H9 (cell line): ENCODE results near the gene FHL3. TPM values are rescaled to one million over a fixed set of nuclear protein-coding genes. Genes with fewer than 3 reads are reported as not detected.

Experiments used
- DNase-seq: peaks from one replicate; pipeline ENCODE4 v3.0.0-alpha.2; 2017
- H2AFZ ChIP-seq: one replicate; pipeline ENCODE4 v1.6.1; 2013; ENCODE audit warnings: mild to moderate bottlenecking, low read length, control low read depth, moderate library complexity
- H2AK5ac ChIP-seq: 2 replicates; pipeline ENCODE4 v1.6.1; 2013; ENCODE audit warnings: low read length, control low read depth, mixed read lengths; ENCODE audit not compliant: insufficient read length
- H2BK120ac ChIP-seq: one replicate; pipeline ENCODE4 v1.6.1; 2013; ENCODE audit warnings: low read depth, mild to moderate bottlenecking, low read length, control low read depth, inconsistent platforms; ENCODE audit not compliant: poor library complexity, severe bottlenecking
- H2BK12ac ChIP-seq: 2 replicates; pipeline ENCODE4 v1.6.1; 2013; ENCODE audit warnings: low read length, control low read depth, mixed read lengths, low read depth; ENCODE audit not compliant: insufficient read length
- H2BK15ac ChIP-seq: 2 replicates; pipeline ENCODE4 v1.6.1; 2013; ENCODE audit warnings: low read depth, low read length, control low read depth
- H2BK20ac ChIP-seq: one replicate; pipeline ENCODE4 v1.6.1; 2013; ENCODE audit warnings: low read depth, mild to moderate bottlenecking, low read length, control low read depth, inconsistent platforms; ENCODE audit not compliant: poor library complexity, severe bottlenecking
- H2BK5ac ChIP-seq: 2 replicates; pipeline ENCODE4 v1.6.1; 2013; ENCODE audit warnings: low read length, control low read depth, mixed read lengths; ENCODE audit not compliant: insufficient read length
- H3K14ac ChIP-seq: 2 replicates; pipeline ENCODE4 v1.6.1; 2013; ENCODE audit warnings: low read length, control low read depth; ENCODE audit not compliant: insufficient read depth
- H3K18ac ChIP-seq: 2 replicates; pipeline ENCODE4 v1.6.1; 2013; ENCODE audit warnings: low read depth, mild to moderate bottlenecking, mixed read lengths, low read length, control low read depth; ENCODE audit not compliant: insufficient read length
- H3K23ac ChIP-seq: 2 replicates; pipeline ENCODE4 v1.6.1; 2013; ENCODE audit warnings: low read length, control low read depth, mixed read lengths, low read depth; ENCODE audit not compliant: insufficient read length
- H3K23me2 ChIP-seq: 2 replicates; pipeline ENCODE4 v1.6.1; 2013; ENCODE audit warnings: low read depth, mild to moderate bottlenecking, mixed read lengths, low read length, control low read depth; ENCODE audit not compliant: insufficient read length, poor library complexity, severe bottlenecking
- H3K27ac ChIP-seq: 2 replicates; pipeline ENCODE4 v1.5.1; 2013; ENCODE audit warnings: low read length, control low read depth, mixed read lengths, low read depth; ENCODE audit not compliant: insufficient read length
- H3K27me3 ChIP-seq: 2 replicates; pipeline ENCODE4 v1.6.1; 2013; ENCODE audit warnings: low read length, control low read depth, inconsistent platforms; ENCODE audit not compliant: insufficient read depth
- H3K4ac ChIP-seq: 2 replicates; pipeline ENCODE4 v1.6.1; 2013; ENCODE audit warnings: low read depth, mild to moderate bottlenecking, control low read depth, inconsistent platforms, low read length, moderate library complexity
- H3K4me1 ChIP-seq: 2 replicates; pipeline ENCODE4 v1.6.1; 2013; ENCODE audit warnings: low read length, control low read depth, inconsistent platforms; ENCODE audit not compliant: insufficient read depth
- H3K4me2 ChIP-seq: 2 replicates; pipeline ENCODE4 v1.6.1; 2013; ENCODE audit warnings: low read length, control low read depth, mixed read lengths; ENCODE audit not compliant: insufficient read length, insufficient read depth
- H3K56ac ChIP-seq: 2 replicates; pipeline ENCODE4 v1.6.1; 2013; ENCODE audit warnings: low read depth, mild to moderate bottlenecking, mixed read lengths, low read length, control low read depth; ENCODE audit not compliant: insufficient read length
- H3K79me1 ChIP-seq: 2 replicates; pipeline ENCODE4 v1.6.1; 2013; ENCODE audit warnings: low read depth, mild to moderate bottlenecking, moderate library complexity, low read length, control low read depth, inconsistent platforms; ENCODE audit not compliant: insufficient read depth, poor library complexity, severe bottlenecking
- H3K79me2 ChIP-seq: 2 replicates; pipeline ENCODE4 v1.6.1; 2013; ENCODE audit warnings: low read length, control low read depth, inconsistent platforms; ENCODE audit not compliant: insufficient read depth
- H3K9ac ChIP-seq: 2 replicates; pipeline ENCODE4 v1.6.1; 2013; ENCODE audit warnings: low read length, control low read depth, mixed read lengths; ENCODE audit not compliant: insufficient read length; ENCODE audit errors: extremely low read depth
- H3K9me3 ChIP-seq: one replicate; pipeline ENCODE4 v1.6.1; 2013; ENCODE audit warnings: low read depth, low read length, inconsistent platforms; ENCODE audit not compliant: control insufficient read depth
- H3T11ph ChIP-seq: one replicate; pipeline ENCODE4 v1.6.1; 2013; ENCODE audit warnings: mild to moderate bottlenecking, low read length, control low read depth, inconsistent platforms
- H4K20me1 ChIP-seq: one replicate; pipeline ENCODE4 v1.6.1; 2013; ENCODE audit not compliant: control insufficient read depth, insufficient read length, insufficient read depth
- H4K5ac ChIP-seq: 2 replicates; pipeline ENCODE4 v1.6.1; 2013; ENCODE audit warnings: low read depth, mild to moderate bottlenecking, mixed read lengths, low read length, control low read depth; ENCODE audit not compliant: insufficient read length
- H4K8ac ChIP-seq: replicated peaks from 2 replicates; pipeline ENCODE4 v1.6.1; 2013; ENCODE audit warnings: low read length, control low read depth, mixed read lengths, low read depth; ENCODE audit not compliant: insufficient read length
- H4K91ac ChIP-seq: 2 replicates; pipeline ENCODE4 v1.6.1; 2013; ENCODE audit warnings: low read depth, mild to moderate bottlenecking, moderate library complexity, mixed read lengths, low read length, control low read depth; ENCODE audit not compliant: insufficient read length
- H3K27ac Mint-ChIP-seq, 3 experiments: 2 replicates in 2 of 3; 3 replicates in 1 of 3; pipeline ENCODE4 v1.8.0; 2020 to 2021; ENCODE audit warnings: mixed read lengths in 3 of 3, mild to moderate bottlenecking in 1 of 3, moderate library complexity in 1 of 3
- H3K27me3 Mint-ChIP-seq: 2 replicates; pipeline ENCODE4 v1.8.0; 2021; ENCODE audit warnings: low read depth, mild to moderate bottlenecking, moderate library complexity, mixed read lengths
- H3K36me3 Mint-ChIP-seq, 3 experiments: 2 replicates in 2 of 3; 3 replicates in 1 of 3; pipeline ENCODE4 v1.8.0; 2020 to 2021; ENCODE audit warnings: low read depth in 3 of 3, mixed read lengths in 3 of 3; ENCODE audit not compliant: insufficient read depth in 1 of 3
- H3K4me1 Mint-ChIP-seq, 2 experiments: 2 replicates each; pipeline ENCODE4 v1.8.0; 2020; ENCODE audit warnings: mixed read lengths in 2 of 2
- H3K4me3 Mint-ChIP-seq, 2 experiments: 2 replicates in 1 of 2; 3 replicates in 1 of 2; pipeline ENCODE4 v1.8.0; 2020 to 2021; ENCODE audit warnings: mild to moderate bottlenecking in 2 of 2, mixed read lengths in 2 of 2, moderate library complexity in 1 of 2
- H3K9me3 Mint-ChIP-seq, 2 experiments: 2 replicates in 1 of 2; 3 replicates in 1 of 2; pipeline ENCODE4 v1.8.0; 2020; ENCODE audit warnings: mild to moderate bottlenecking in 2 of 2, mixed read lengths in 2 of 2, moderate library complexity in 1 of 2
- WGBS: extraction: QIAGEN DNeasy Blood & Tissue Kit; methylation state at CpG from one replicate; pipeline ENCODE4 v1.1.7; 2013; ENCODE audit warnings: missing lambda C conversion rate, low lambda C conversion rate, mixed read lengths; ENCODE audit not compliant: insufficient read length; ENCODE audit errors: extremely low coverage; 5-methylcytosine and 5-hydroxymethylcytosine counted together
- total RNA-seq: library from RNA; stranded (reverse); gene quantifications from 2 replicates; pipeline ENCODE4 v1.2.1, GENCODE V29; 2021
- TF ChIP-seq, protein P1 (sequence below): fragments of 200-600 bp; sonication (generic); conservative IDR thresholded peaks from 3 replicates; pipeline ENCODE4 v1.8.0; 2021; ENCODE audit warnings: antibody characterized with exemption, mild to moderate bottlenecking

FHL3 gene
- total RNA-seq, 1 experiment from 2014 or later, result 32.8 TPM

DNA sequence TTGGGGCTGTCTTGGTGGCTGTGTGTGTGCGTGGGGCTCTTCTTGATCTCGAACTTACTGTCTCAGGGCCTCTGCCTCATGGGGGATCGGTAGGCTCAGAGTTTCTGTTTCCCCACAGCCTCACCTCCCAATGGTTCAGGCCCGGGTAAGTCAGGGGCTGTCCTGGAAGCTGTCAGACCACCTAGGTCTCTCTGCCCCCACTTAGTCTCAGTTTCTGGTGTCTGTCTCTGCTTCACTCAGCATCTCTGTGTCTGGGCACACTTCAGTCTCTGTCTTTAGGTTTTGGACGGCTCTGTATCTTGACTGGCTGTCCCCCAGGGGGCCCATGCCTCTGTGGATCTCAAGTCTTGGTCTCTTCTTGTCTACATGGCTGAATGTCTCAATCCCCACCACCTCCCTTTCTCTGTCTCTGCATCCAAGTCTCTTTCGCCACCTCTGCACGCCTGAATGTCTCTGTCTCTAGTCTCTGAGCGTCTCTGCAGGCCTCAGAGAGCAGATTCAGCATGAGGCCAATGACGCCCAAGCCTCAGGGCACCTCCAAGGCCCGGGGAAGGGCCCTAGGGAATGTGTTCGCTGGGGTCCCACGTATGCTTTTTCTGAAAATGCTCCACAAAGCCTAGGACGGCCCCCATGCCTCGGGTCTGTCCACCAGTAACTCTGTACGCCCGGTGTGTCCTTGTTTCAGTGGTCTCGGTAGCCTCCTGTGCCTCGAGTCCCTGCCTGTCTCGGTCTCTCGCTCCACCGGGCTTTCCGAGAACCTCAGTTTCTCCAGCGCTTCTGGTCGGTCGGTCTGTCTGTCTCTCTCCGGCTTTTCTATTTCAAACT is 818 bp downstream of the FHL3 start:
- no peak overlapping the region for H3K27ac ChIP-seq
- no peak overlapping the region for H2BK15ac ChIP-seq
- no peak overlapping the region for H4K91ac ChIP-seq
- H2AK5ac ChIP-seq, result no peak overlapping the region
- H3K56ac ChIP-seq, result no peak overlapping the region
- Mint-ChIP-seq H3K9me3 (no peaks in the 10 kb centered on the region), H3K27ac (peak overlapping the region in 2 of 3 experiments; percentile 12 to 31; a peak in 3 of 7 replicates), H3K36me3 (peaks cover 0 to 2% (median 1%) of the 10 kb centered on the region in 3 experiments; a peak in 3 of 7 replicates), H3K4me3 (peak overlapping the region; percentile 71 to 81), H3K27me3 (no peaks in the 10 kb centered on the region; the same call in 1 of the 2 replicates), H3K4me1 (peaks cover 56 to 59% of the 10 kb centered on the region in 2 experiments)
- H3K4me2 ChIP-seq, result peak overlapping the region; percentile 84
- no peaks in the 10 kb centered on the region for H4K20me1 ChIP-seq
- no peaks in the 10 kb centered on the region for H3K79me1 ChIP-seq
- peaks cover 12% of the 10 kb centered on the region; the same call in 1 of the 2 replicates for H3K79me2 ChIP-seq
- no peaks in the 10 kb centered on the region for H3K27me3 ChIP-seq
- no peak overlapping the region for H2BK20ac ChIP-seq
- no peak overlapping the region for H2BK5ac ChIP-seq
- peaks cover 22% of the 10 kb centered on the region for H3K4me1 ChIP-seq
- no peak overlapping the region for H3T11ph ChIP-seq
- WGBS, result no CpG with 5 or more reads among the region's 26 CpGs
- H2BK12ac ChIP-seq, result no peak overlapping the region
- no peak overlapping the region for H2BK120ac ChIP-seq
- peaks cover 9% of the 10 kb centered on the region for H3K23me2 ChIP-seq
- no peak overlapping the region for H3K18ac ChIP-seq
- H3K23ac ChIP-seq, result no peak overlapping the region
- H3K14ac ChIP-seq, result peak overlapping the region; percentile 2
- peak overlapping the region; percentile 32 for H3K9ac ChIP-seq
- no peak overlapping the region for H4K8ac ChIP-seq
- DNase-seq, result no peak
- no peak overlapping the region for H4K5ac ChIP-seq
- TF ChIP-seq, protein P1, sequence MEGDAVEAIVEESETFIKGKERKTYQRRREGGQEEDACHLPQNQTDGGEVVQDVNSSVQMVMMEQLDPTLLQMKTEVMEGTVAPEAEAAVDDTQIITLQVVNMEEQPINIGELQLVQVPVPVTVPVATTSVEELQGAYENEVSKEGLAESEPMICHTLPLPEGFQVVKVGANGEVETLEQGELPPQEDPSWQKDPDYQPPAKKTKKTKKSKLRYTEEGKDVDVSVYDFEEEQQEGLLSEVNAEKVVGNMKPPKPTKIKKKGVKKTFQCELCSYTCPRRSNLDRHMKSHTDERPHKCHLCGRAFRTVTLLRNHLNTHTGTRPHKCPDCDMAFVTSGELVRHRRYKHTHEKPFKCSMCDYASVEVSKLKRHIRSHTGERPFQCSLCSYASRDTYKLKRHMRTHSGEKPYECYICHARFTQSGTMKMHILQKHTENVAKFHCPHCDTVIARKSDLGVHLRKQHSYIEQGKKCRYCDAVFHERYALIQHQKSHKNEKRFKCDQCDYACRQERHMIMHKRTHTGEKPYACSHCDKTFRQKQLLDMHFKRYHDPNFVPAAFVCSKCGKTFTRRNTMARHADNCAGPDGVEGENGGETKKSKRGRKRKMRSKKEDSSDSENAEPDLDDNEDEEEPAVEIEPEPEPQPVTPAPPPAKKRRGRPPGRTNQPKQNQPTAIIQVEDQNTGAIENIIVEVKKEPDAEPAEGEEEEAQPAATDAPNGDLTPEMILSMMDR, result no peak
- H2AFZ ChIP-seq, result no peak overlapping the region
- no peak overlapping the region for H3K4ac ChIP-seq
- no peaks in the 10 kb centered on the region for H3K9me3 ChIP-seq
